ENCODE measurements around the gene FETUB.

FETUB gene

GRCh38 chr3:186637686-186638085 lies 2.5 kb upstream of the FETUB start:
- DNase-seq, result no peak

- no peak for DNase-seq
These were observed 1.9 kb upstream of the FETUB start for GRCh38 chr3:186638259-186638658.

- DNase-seq, result no peak
These were observed 247 bp downstream of the FETUB start for GRCh38 chr3:186640473-186640818.

GRCh38 chr3:186640929-186641328 lies 730 bp downstream of the FETUB start:
- no peak for DNase-seq

GRCh38 chr3:186642014-186642413 lies 1.8 kb downstream of the FETUB start:
- no peak for DNase-seq

- no peak for DNase-seq
These were observed 3.3 kb downstream of the FETUB start for GRCh38 chr3:186643493-186643892.

- DNase-seq, result no peak
These were observed 4.5 kb downstream of the FETUB start for GRCh38 chr3:186644683-186645082.

- DNase-seq, result no peak
These were observed 5.9 kb downstream of the FETUB start for GRCh38 chr3:186646106-186646505.

- no peak for DNase-seq
These were observed 6.6 kb downstream of the FETUB start for GRCh38 chr3:186646841-186647240.

GRCh38 chr3:186648851-186649250 lies 8.7 kb downstream of the FETUB start:
- DNase-seq, result no peak

GRCh38 chr3:186651678-186652215 lies 11.5 kb downstream of the FETUB start:
- DNase-seq, result no peak

- DNase-seq, result no peak
These were observed 13.0 kb downstream of the FETUB start for GRCh38 chr3:186653080-186653707.

GRCh38 chr3:186653984-186654383 lies 13.8 kb downstream of the FETUB start:
- DNase-seq, result no peak

GRCh38 chr3:186663361-186664118 lies 23.3 kb downstream of the FETUB start:
- DNase-seq, result no peak

GRCh38 chr3:186664119-186664495 lies 23.9 kb downstream of the FETUB start:
- DNase-seq, result no peak

GRCh38 chr3:186664506-186664905 lies 24.3 kb downstream of the FETUB start:
- no peak for DNase-seq

- no peak for DNase-seq
These were observed 25.5 kb downstream of the FETUB start, which contains the start of gene HRG for GRCh38 chr3:186665625-186666188. Gene HRG (plus strand): TSS chr3:186666014. CDS start chr3:186666032, 18 bp downstream.

- no peak for DNase-seq
These were observed 28.2 kb downstream of the FETUB start for GRCh38 chr3:186668426-186668825.

GRCh38 chr3:186669378-186670084 lies 29.3 kb downstream of the FETUB start:
- DNase-seq, result no peak

GRCh38 chr3:186670155-186670554 lies 30.0 kb downstream of the FETUB start:
- DNase-seq, result no peak

GRCh38 chr3:186671051-186671450 lies 30.9 kb downstream of the FETUB start:
- DNase-seq, result no peak

GRCh38 chr3:186678604-186679003 lies 38.4 kb downstream of the FETUB start:
- DNase-seq, result no peak

GRCh38 chr3:186679151-186679550 lies 39.0 kb downstream of the FETUB start:
- no peak for DNase-seq

All from NCI-H1105 treated with DMSO at 0.1 percent for 48 hours (cell line).